ENCODE data around the gene MESP1. TPM values are rescaled to one million over a fixed set of nuclear protein-coding genes. Genes with fewer than 3 reads are reported as not detected.

MESP1 gene
- total and polyA plus RNA-seq, 2 of the 8 experiments (the other 6 are each of a cell fraction or from before 2014, with no cell fraction given): 0.15 to 0.23 TPM

GRCh38 chr15:89755701-89756100, 4.7 kb upstream of the MESP1 start:
- ChIA-PET CTCF (ENCODE audit: partially characterized antibody) (interaction anchor here (1.3 to 3.6 kb wide), 8 partner anchors 11 to 140 kb away, joined by 3 to 34 read pairs (median 6); no protein-coding TSS in a partner anchor), POLR2A (ENCODE audit: partially characterized antibody) (interaction anchor here (1.3 kb wide), 1 partner anchor 71 kb away, joined by 3 read pairs; no protein-coding TSS in a partner anchor)
- no peak overlapping the region for H3K18ac ChIP-seq (ENCODE audit: extremely low read depth, low read length)
- 90% methylated on average over 4 of the region's 4 CpGs; no CpG with 5 or more reads in 1 of the 2 experiments for WGBS, 2 experiments (ENCODE audit: extremely low coverage in 1 of 2, insufficient coverage in 1 of 2, insufficient read length in 1 of 2, insufficient replicate concordance in 2 of 2, low coverage in 1 of 2, low lambda C conversion rate in 2 of 2, missing lambda C conversion rate in 1 of 2)
- H3K23me2 ChIP-seq (ENCODE audit: low read depth, low read length): peaks cover 2% of the 10 kb centered on the region; the same call in 1 of the 2 replicates
- peaks cover 0 to 4% (median 1%) of the 10 kb centered on the region in 4 experiments; a peak in 3 of 7 replicates for H3K4me1 ChIP-seq (replicated peaks in 1 of 4; ENCODE audit: control insufficient read depth in 3 of 4, insufficient read depth in 4 of 4, low read length in 3 of 4)
- H3K4ac ChIP-seq (replicated peaks; ENCODE audit: insufficient read length, low read depth, low read length): no peak overlapping the region
- H3K14ac ChIP-seq (ENCODE audit: insufficient read length): no peak overlapping the region
- no peak overlapping the region for H3K56ac ChIP-seq (replicated peaks; ENCODE audit: insufficient read length, low read depth, low read length)
- H3K9me3 ChIP-seq (ENCODE audit: insufficient read depth in 2 of 2, low read depth in 1 of 2, low read length in 1 of 2): no peaks in the 10 kb centered on the region
- no peak overlapping the region for H3K23ac ChIP-seq (ENCODE audit: insufficient read length)
- H4K91ac ChIP-seq (replicated peaks; ENCODE audit: insufficient read length, low read length): no peak overlapping the region
- no peak overlapping the region for H2AFZ ChIP-seq (ENCODE audit: low read length)
- no peaks in the 10 kb centered on the region for H3K79me2 ChIP-seq (ENCODE audit: control insufficient read depth in 1 of 2, insufficient read depth in 2 of 2, low read length in 2 of 2)
- H2AK5ac ChIP-seq (ENCODE audit: low read depth, low read length): no peak overlapping the region
- no peak overlapping the region for H3K4me2 ChIP-seq (ENCODE audit: insufficient read depth in 1 of 2, low read depth in 2 of 2, low read length in 2 of 2)
- DNase-seq (ENCODE audit: low read depth in 1 of 2, low spot score in 2 of 2): no peak
- H4K8ac ChIP-seq (ENCODE audit: extremely low read depth, insufficient read depth, low read length): no peak overlapping the region
- no peak overlapping the region for H2BK20ac ChIP-seq (ENCODE audit: low read length)
- H2BK5ac ChIP-seq (ENCODE audit: low read depth, low read length): no peak overlapping the region
- H2BK120ac ChIP-seq (replicated peaks; ENCODE audit: low read depth, low read length): no peak overlapping the region
- H3K27me3 ChIP-seq (replicated peaks in 1 of 4; ENCODE audit: control insufficient read depth in 3 of 4, extremely low read depth in 1 of 4, insufficient read depth in 3 of 4, low read length in 3 of 4): peaks cover 7 to 18% (median 16%) of the 10 kb centered on the region in 4 experiments
- H3K79me1 ChIP-seq (ENCODE audit: low read depth, low read length): no peaks in the 10 kb centered on the region
- no peak overlapping the region for H4K5ac ChIP-seq (ENCODE audit: insufficient read length, low read depth, low read length)
- no peak for TF ChIP-seq POU5F1 (IDR thresholded peaks at IDR 0.05; ENCODE audit: low read depth, low read length)
- no peak overlapping the region for H3K4me3 ChIP-seq (ENCODE audit: extremely low read depth in 1 of 4, insufficient read depth in 2 of 4, low read depth in 3 of 4, low read length in 4 of 4)
- H2BK15ac ChIP-seq (ENCODE audit: low read length): no peak overlapping the region
- FAIRE-seq: no peak
- no peaks in the 10 kb centered on the region for H3K36me3 ChIP-seq (ENCODE audit: control insufficient read depth in 2 of 4, insufficient read depth in 4 of 4, low read length in 3 of 4)
- H4K20me1 ChIP-seq (replicated peaks in 1 of 2; ENCODE audit: control insufficient read depth in 1 of 2, insufficient read depth in 2 of 2, low read length in 2 of 2): peaks cover 0 to 2% of the 10 kb centered on the region in 2 experiments
- no peak overlapping the region for H3K9ac ChIP-seq (replicated peaks in 1 of 4; ENCODE audit: extremely low read depth in 1 of 4, low read depth in 3 of 4, low read length in 3 of 4)
- no peak overlapping the region for H2BK12ac ChIP-seq (ENCODE audit: low read depth, low read length)
- H3K27ac ChIP-seq (ENCODE audit: low read depth, low read length): no peak overlapping the region
